ENCODE measurements around the gene MACROD2.

DNA sequence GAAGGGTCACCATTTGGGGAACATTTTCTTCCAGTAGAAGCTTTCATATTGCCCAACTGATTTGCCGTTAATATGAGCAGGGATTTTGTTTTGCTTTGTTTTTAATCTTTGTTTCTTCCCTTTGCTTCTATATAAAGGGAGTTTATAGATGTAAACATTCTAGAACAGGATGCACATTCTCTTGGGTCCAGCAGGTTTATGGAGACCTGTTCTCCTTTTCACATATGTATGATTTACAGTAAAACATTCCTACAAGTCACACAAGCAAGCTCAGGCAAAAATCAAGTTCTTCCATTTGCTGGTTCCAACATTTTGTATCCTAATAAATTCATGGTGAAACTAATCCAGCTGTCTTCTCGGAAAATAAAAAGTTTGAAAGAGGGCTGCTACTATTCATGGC, 1424.5 kb downstream of the MACROD2 start:
- TF ChIP-seq, protein P1, sequence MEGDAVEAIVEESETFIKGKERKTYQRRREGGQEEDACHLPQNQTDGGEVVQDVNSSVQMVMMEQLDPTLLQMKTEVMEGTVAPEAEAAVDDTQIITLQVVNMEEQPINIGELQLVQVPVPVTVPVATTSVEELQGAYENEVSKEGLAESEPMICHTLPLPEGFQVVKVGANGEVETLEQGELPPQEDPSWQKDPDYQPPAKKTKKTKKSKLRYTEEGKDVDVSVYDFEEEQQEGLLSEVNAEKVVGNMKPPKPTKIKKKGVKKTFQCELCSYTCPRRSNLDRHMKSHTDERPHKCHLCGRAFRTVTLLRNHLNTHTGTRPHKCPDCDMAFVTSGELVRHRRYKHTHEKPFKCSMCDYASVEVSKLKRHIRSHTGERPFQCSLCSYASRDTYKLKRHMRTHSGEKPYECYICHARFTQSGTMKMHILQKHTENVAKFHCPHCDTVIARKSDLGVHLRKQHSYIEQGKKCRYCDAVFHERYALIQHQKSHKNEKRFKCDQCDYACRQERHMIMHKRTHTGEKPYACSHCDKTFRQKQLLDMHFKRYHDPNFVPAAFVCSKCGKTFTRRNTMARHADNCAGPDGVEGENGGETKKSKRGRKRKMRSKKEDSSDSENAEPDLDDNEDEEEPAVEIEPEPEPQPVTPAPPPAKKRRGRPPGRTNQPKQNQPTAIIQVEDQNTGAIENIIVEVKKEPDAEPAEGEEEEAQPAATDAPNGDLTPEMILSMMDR (IDR thresholded peaks at IDR 0.05), result no peak
- TF ChIP-seq POLR2A (IDR thresholded peaks at IDR 0.05), result no peak
- TF ChIP-seq EP300 (IDR thresholded peaks at IDR 0.05), result no peak
- TF ChIP-seq POLR2AphosphoS5 (IDR thresholded peaks at IDR 0.05), result no peak

All from suprapubic skin (tissue), 4 donors.